Measurements from ENCODE around the gene RPS15. TPM values are rescaled to one million over a fixed set of nuclear protein-coding genes. Genes with fewer than 3 reads are reported as not detected.
"Not testable (repeated sequence)": the region's sequence is repeated elsewhere in the genome, so short reads cannot be mapped to it uniquely, and the experiment has no call there.

Gene RPS15
- total RNA-seq, 1 experiment from 2014 or later: 2,084 TPM

DNA sequence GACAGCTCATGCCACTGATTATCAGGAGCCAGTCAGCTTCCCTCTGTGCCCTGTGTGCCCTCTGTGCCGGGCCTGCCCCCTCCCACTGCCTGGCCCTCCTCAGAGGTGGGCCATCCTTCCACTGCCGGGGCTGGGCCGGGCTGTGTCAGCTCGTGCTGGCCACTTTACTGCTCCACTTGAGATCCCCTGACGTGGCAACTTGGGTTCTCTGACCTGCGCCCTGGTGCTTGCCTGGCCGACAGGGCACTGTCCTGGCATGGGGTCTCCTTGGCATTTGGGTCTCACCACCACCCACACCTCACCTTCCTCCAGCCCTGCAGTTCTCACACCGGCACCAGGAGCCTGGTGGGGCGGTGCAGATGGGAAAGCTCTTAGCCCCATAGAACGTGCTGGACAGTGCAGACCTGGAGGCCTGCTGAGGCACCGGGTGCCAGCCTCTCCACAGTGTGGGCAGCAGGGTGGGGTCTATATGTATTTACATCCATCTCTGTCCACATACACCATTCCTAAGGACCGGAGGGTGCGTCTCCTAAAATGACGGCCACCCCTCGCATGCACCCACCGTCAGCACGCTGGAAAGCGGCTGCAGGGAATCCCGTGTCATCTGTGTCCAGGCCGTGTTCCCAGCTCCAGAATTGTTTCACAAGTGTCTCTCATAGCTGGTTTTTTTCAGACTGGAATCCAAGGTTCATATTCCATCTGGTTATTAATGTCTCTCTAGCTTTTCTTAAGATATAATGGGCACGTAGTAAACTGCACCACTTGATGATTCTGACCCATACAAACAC is 19.1 kb upstream of the RPS15 start:
- DNase-seq (ENCODE audit: low read depth): no peak

DNA sequence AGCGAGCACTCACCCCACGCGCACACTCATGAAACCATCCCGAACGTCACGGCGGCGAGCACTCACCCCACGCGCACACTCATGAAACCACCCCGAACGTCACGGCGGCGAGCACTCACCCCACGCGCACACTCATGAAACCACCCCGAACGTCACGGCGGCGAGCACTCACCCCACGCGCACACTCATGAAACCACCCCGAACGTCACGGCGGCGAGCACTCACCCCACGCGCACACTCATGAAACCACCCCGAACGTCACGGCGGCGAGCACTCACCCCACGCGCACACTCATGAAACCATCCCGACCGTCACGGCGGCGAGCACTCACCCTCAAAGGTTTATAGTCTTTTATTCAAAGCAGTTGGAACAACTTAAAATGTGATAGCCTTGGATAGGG is 18.1 kb upstream of the RPS15 start:
- not testable (repeated sequence) for DNase-seq (ENCODE audit: low read depth)

DNA sequence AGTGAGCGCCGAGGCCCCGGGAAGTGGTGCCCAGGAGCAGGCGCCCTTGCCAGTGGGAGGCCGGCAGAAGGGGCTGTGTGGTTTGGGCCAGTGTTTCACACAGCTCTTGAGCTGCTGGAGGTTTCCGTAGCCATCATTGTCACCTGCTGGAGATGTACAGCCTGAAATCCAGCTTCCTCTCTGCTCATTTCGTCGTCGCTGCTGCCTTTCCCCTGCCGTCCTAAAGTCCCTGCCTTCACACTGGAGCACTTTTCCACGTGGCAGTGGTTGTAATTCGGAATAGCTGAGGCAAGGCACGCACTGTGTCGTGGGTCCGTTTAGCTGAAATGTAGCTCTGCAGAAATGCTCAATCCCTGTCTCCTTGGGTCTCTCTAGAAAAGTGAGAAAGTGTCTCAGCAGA is 17.6 kb upstream of the RPS15 start:
- no peak for DNase-seq (ENCODE audit: low read depth)

DNA sequence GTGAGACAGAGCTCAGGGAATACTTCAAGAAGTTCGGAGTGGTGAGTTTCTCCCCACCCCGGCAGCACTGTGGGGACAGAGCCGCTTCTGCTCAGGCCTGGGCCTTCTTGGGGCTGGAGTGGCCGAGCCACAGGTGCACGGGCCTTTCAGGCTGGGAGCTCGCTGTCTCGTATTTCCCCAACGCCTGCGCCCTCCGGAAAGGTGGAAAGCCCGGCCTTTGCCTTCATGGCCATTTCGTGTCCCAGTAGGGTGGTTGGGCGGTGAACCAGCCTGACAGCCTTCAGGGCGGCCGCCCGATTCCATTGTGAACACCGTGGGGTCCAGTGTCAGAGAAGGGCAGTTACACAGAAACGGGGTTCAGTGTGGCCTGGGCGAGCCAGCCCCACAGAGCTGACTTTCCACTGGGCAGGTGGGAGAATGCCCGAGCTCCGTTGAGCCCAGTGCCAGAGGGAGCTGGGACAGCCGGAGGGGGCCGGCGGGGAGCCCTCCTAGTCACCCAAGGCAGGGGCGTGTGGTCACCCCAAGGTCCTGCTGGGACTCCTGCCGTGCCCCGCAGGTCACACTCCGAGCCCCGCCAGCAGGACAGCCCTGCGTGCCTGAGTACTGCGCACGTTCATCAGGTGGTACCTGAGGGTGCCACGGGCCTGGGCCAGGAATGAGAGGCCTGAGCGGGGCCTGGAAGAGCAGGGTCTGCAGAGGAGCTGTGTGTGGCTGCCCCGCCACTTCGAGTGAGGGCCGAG is 16.8 kb upstream of the RPS15 start:
- no peak for DNase-seq (ENCODE audit: low read depth)

DNA sequence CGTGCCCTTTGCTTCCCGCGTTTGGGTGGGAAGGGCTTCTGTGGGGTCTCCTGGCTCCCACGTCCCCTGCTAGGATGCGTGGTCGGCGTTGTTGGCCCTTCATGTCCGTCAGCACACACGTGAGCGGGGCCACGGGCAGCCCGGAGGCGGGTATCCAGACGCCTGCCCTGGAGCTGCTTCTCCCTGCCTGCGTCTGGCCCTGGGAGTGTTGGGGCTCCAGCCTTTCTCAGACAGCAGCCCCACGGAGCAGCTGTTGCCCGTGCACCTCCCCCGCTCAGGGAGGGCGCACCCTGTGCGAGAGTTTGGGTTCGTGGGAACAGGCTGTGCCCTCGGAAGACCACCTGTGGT is 16.3 kb upstream of the RPS15 start:
- no peak for DNase-seq (ENCODE audit: low read depth)

DNA sequence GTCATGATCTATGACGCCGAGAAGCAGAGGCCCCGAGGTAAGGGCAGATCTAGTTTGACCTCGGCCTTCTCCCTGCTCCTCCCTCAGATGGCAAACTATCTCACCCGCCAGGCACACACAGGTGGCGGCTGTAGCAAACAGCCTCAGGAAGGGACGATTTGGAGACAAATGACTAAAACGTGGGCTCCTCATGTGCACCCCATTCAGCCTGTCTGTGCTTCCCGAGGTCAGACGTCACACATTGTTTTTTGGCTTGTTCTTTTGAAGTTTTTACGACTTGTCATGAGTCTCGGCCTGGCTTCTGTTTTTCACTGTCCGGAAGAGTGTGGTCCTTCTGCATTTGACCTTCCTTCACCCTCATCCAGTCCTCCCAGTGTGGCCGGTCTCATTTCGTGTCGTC is 15.8 kb upstream of the RPS15 start:
- DNase-seq (ENCODE audit: low read depth): no peak

DNA sequence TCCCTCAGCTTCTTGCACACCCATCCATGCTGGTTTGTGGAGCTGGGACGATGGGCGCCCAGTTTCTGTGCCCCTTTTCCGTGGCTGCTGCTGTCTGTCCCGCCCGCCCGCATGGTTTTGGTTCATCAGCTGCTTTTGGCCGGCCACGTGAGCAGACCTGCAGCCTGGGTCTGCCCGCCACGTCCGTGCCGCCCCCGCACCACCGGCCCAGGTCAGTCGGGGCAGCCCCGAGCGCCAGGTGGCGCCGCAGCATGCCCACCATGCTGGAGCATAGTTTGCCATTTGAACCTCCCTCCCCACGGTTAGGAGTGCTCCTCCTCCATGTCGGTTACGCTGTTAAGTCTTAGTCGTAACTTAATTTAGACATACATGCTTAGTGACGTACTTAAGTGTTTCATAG is 15.3 kb upstream of the RPS15 start:
- DNase-seq (ENCODE audit: low read depth): no peak

DNA sequence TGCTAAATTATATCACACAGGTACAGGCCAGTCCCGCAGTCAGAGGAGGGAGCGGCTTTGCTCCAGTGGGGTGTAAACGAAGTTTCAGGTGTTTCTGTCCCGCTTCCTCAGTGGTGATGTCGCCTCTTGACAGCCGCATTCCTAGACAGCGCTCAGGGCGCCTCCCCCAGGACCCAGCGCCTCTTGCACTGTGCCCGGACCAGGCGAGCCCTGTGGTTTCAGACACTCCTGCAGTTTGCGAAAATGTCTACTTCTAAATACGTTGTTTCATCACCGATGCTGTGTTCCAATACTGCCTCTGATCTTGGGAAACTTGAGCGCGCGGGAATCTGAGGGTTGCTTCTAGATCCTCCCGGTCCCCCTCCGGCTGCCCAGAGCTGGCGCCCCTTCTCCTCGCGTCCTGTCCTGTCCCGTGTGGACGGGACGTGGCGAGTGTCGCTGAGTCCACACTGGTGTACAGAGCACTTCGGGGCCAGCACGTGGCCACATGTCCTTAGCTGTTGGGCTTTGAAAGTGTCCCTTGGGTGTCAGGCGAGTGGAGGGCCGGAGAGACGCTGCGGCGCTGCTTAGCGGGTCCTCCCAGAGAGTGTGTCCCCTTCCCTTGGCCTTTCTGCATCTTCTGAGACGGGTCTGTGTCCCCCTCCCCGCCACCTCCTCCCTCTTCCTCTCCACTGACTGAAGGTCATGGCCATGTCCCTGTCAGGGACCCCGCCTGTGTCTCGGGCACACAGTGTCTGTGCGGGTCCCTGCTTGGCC is 14.6 kb upstream of the RPS15 start:
- DNase-seq (ENCODE audit: low read depth): no peak

DNA sequence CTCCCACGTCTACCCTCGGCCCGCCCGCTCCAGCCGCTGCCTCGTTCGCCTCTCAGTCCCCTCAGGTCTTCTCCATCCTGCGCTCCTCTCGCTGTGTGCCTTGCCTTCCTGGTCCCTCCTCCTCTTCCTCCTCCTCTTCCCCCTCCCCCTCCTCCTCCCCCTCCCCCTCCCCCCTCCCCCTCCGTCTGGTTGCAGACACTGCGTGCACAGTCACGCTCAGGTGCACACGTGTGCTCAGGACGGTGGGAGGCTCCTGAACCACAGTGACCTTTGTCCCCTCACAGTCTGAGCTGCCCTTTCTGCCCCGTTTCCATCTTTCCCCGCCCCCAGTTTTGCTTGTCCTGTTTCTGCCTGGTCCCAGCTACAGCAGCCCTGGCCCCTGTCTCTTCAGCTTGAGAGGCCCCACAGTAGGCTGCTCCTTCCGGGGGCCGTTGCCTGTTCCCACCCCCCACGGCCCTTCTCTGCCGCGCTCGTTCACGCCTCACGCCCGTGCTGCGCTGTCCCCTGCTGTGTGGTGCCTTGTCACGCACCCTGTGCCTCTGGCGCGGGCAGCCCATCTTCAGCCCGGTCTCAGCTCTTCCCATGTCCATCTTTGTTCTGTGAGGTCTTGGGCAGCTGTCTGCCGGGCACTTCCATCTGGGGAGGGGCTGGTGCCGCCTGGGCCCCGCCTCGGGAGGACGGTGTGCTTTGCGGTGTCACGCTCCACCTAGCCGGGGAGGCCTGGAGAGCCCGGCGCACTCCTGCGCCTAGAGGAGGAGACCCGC is 13.8 kb upstream of the RPS15 start:
- DNase-seq (ENCODE audit: low read depth): no peak

DNA sequence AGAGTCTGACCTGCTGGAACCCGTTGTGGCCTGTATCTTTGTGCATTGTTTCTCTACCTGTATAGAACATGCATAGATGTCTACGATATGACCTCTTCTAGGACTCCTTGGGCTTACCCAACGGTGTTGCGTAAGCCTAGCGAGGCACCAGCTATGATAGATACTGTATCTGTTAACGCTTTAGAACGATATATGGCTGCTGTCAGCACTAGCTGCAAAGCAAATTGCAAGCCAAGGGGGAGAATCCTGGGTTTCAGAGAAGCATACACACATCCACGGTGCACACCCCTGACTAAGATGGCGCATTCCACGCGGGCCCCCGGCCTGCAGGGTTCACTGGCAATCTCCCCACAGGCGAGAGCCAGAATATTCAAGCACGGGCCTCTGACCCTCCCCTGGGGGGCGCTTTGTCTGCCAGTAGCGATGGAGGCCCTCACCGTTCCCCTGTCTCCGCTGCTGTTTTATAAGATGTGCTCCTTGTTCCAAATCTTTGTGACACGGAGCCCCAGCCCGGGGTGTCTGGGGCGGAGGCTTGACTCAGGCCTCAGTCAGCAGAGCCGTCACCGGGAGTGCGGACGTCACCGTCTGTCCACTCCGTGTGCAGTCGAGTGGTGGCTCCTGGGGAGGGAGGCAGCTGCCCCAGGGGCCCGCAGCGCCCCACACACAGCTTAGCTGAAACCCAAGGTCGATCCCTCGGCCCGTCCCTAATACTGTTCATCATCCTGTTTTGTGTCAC is 12.9 kb upstream of the RPS15 start:
- no peak for DNase-seq (ENCODE audit: low read depth)

DNA sequence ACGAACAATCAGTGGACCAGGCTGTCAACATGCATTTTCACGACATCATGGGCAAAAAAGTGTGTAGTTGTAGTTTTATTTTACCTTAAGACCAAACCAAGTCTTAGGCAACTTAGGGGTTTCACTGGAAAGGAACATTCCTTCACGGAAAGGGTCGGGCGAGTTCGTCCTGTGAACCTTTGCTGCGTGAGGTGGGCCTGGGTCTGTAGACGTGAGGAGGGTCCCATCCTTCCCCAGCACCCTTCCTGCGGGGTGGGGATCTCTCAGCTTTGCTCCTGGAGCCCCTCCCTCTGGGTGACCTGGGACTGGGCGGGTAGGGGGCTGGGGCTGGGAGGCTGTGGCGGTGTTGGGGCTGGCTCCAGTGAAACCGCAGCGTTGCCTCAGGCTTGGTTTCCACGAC is 12.3 kb upstream of the RPS15 start:
- no peak for DNase-seq (ENCODE audit: low read depth)

DNA sequence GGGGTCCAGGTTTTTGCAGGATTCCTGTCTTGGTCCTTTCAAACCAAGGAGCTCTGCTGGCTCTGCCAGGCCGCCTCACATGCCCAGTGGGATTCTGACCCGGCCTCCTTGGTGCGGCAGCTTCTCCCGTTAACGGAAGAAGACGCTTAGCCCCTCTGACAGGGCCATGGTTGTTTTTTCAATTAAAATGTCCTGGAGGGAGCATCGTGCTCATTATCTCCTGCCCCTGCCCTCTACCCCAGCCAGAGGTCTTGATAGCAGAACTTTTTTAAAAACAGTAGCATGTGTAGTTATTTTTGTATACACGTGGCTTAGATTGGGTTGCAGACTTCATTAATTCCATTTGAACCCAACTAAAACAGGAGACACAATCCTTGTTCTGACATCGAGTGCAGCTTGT is 11.5 kb upstream of the RPS15 start:
- DNase-seq (ENCODE audit: low read depth): no peak

DNA sequence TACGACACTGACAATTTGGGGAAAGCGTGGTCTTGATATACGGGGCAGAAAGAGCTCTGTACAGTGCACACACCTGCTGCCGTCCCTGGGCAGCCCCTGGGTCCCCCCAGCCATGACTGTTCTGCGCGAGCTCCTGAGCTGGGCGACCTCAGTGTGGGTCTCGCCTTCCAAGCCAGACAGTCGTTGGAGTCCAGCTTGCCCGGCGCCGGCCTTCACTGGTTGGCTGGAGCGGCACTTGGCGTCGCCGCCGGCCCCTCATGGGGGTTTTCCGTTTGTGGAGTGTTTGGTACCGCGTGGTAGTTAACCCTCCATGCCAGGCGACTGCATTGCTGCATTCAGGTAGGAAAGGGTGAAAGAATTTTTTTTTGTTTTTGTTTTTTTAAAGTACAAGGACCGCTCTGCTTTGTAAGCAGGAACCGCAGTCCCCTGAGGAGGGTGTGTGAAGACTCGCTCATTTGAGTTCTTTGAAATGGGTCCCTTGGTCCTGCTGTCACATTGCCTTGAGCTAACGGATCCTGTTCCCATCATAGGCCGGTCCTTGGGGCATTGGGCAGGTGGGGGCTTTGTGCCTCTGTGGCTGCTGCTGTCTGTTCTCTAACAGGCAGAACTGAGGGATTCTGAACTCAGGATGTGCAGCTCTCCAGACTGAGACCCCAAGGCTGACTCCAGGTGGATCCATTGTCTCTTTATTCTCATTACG is 10.8 kb upstream of the RPS15 start:
- DNase-seq (ENCODE audit: low read depth): no peak

DNA sequence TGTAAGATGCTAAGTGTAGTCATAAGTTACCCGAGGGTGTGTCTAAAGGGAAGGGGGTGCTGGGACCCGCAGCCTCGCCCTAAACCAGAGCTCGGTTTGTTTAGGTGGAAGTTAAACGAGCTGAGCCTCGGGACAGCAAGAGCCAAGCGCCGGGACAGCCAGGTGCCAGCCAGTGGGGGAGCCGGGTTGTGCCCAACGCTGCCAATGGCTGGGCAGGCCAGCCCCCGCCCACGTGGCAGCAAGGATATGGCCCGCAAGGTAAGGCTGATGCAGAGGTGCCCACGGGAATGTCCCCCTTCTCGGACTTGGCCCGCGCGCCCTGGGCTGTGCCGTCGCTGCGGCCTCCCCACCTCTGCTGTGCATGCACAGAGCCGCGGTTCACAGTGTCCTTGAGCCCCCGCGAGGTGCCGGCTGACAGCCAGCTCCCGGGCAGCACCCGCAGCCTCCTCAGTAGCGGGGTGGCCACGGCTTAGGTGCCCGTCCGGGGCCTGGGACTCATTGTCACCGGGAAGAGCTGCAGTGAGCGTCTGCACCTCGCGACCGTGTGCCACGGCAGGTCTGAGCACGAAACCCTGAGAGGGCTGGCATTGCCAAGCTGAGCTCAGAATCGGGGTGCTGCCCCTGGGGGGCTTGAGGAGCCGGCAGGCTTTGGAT is 9.3 kb upstream of the RPS15 start:
- DNase-seq (ENCODE audit: low read depth): no peak

DNA sequence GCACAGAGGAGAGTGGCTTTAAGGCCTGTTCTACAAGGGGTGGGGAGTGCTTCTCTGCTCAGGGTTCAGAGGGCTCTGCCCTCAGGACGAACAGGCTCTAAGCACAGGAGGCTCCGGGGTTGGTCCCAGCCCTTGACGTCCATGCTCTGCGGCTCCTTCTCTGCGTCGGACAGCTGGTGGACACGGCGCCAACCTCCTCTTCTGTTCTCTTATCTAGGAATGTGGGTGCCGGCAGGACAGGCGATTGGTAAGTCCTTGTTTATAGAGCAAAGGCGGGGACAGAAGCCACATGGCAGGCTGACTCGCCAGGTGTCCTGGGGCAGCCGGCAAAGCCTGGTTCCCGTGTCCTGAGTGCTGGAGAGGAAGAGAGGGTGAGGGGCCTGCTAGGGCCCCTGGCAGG is 8.4 kb upstream of the RPS15 start:
- no peak for DNase-seq (ENCODE audit: low read depth)

DNA sequence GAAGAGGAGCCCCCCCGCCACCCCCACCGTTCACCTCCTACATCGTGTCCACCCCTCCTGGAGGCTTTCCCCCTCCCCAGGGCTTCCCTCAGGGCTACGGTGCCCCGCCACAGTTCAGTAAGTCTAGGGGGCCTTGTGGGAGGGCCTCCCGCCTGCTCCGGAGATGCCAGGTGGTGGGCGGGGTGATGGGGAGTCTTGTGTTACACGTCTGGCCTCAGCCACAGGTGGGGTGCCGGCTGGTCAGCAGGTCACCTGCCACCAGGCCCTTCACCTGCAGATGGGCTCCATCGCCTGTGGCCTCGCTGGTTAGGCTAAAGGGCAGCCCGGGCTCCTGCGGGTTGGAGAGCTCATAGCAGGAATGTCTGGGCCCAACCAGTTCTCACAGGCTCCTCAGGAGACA is 8.0 kb upstream of the RPS15 start:
- no peak for DNase-seq (ENCODE audit: low read depth)

DNA sequence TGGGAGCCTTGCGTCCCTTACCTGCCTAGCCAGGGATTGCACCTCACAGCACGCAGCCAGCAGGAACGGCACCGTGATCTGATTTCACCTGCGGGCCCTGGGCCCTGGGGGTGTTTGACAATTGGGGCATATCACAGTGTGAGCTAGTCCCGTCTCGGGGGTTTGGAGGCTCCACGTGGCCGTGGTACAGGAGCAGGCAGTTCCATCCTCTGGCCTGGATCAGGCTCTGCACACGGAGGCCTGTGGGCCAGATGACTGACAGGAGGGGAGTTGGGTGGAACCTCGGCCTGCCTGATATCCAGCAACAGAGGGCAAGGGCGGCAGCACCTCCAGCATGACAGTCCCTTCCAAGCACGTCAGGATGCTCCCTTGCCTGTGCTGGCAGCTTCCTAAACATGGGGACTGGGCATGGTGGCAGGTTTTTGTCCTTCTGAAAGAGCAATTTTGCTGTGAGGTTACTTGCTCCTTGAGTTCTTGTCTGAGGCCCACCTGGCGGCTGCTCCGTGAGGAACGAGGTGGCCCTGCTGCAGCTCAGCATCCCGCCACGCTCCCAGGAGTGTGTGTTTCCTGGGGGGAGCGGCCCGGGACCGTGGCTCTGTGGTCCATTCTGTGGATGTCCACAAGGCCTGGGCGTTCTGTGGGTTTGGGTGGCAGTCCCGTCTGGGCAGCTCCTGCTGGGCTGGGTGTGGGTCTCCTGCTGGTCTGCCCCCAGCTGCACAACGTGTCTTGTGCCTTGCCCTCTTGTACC is 6.3 kb upstream of the RPS15 start:
- DNase-seq (ENCODE audit: low read depth): no peak

DNA sequence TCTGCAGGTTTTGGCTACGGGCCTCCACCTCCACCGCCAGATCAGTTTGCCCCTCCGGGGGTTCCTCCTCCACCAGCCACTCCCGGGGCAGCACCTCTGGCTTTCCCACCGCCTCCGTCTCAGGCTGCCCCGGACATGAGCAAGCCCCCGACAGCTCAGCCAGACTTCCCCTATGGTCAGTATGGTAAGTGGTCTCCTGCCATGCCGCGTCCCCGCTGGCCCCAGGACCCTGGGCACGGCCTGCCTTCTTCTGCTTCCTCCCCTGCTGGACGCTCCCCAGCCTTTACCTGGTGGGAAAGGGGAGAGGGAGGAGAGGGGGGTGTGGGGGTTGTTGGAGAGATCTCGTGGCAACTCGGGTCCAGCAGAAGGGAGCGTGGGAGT is 5.7 kb upstream of the RPS15 start:
- DNase-seq (ENCODE audit: low read depth): no peak

Data from HT1080 (cell line).